Measurements from ENCODE around the gene REG3A. TPM values are rescaled to one million over a fixed set of nuclear protein-coding genes. Genes with fewer than 3 reads are reported as not detected.

The REG3A gene
- 0.95 and 4.0 TPM in 2 replicates for total RNA-seq (ENCODE audit: low replicate concordance)
- long read RNA-seq, result 0 reads

- DNase-seq (ENCODE audit: extremely low spot score, unreplicated experiment), result no peak
- H3K4me3 Mint-ChIP-seq, result no peak within 1 kb of the TSS
- H3K4me1 Mint-ChIP-seq (ENCODE audit: unreplicated experiment), result peaks cover 4% of the 10 kb centered on the region
- H3K36me3 Mint-ChIP-seq, result no peaks in the 10 kb centered on the region
- H3K27ac Mint-ChIP-seq, result no peak within 1 kb of the TSS
- no peak for TF ChIP-seq CTCF (conservative IDR thresholded peaks at IDR 0.05)
- peaks cover 4% of the 10 kb centered on the region for H3K9me3 Mint-ChIP-seq
- H3K27me3 Mint-ChIP-seq, result peaks cover 7% of the 10 kb centered on the region
These were observed at the start of gene REG3A for GRCh38 chr2:79159653-79160052. TSS of gene REG3A (minus strand) at chr2:79159753. CDS start at chr2:79159405, 348 bp downstream.

GRCh38 chr2:79200762-79201161 lies 41.2 kb upstream of the REG3A start:
- H3K27ac Mint-ChIP-seq, result no peak overlapping the region
- no peaks in the 10 kb centered on the region for H3K4me1 Mint-ChIP-seq (ENCODE audit: unreplicated experiment)
- no peak overlapping the region for H3K4me3 Mint-ChIP-seq
- H3K27me3 Mint-ChIP-seq, result peaks cover 31% of the 10 kb centered on the region
- DNase-seq (ENCODE audit: extremely low spot score, unreplicated experiment), result no peak
- TF ChIP-seq CTCF (conservative IDR thresholded peaks at IDR 0.05), result no peak
- no peaks in the 10 kb centered on the region for H3K9me3 Mint-ChIP-seq
- H3K36me3 Mint-ChIP-seq, result no peaks in the 10 kb centered on the region

DNA sequence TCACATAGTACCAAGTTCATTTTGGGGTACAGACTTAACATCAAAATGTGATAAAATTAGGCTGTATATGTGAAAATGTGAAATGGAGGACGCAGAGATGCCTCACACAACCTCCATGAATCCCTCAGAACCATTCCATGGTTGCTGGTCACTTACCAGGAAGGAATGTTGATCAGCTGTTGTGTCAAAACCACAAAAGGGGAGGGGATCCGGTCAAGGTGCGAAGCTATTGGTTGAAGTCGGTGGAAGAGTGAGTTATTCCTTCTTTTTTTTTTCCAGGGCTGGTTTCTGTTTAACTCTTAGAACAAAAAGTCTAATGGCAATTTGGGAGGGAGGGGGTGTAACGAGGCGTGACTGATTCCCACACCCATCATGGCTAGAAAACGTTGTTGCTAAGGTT lies 32.3 kb upstream of the REG3A start:
- peaks cover 27% of the 10 kb centered on the region for H3K4me1 Mint-ChIP-seq (ENCODE audit: unreplicated experiment)
- no peak for TF ChIP-seq CTCF (conservative IDR thresholded peaks at IDR 0.05)
- DNase-seq (ENCODE audit: extremely low spot score, unreplicated experiment), result no peak
- peaks cover 31% of the 10 kb centered on the region for H3K27me3 Mint-ChIP-seq
- H3K27ac Mint-ChIP-seq, result peak overlapping the region; percentile 29
- peaks cover 12% of the 10 kb centered on the region for H3K9me3 Mint-ChIP-seq
- peaks cover 4% of the 10 kb centered on the region for H3K36me3 Mint-ChIP-seq
- H3K4me3 Mint-ChIP-seq, result no peak overlapping the region

DNA sequence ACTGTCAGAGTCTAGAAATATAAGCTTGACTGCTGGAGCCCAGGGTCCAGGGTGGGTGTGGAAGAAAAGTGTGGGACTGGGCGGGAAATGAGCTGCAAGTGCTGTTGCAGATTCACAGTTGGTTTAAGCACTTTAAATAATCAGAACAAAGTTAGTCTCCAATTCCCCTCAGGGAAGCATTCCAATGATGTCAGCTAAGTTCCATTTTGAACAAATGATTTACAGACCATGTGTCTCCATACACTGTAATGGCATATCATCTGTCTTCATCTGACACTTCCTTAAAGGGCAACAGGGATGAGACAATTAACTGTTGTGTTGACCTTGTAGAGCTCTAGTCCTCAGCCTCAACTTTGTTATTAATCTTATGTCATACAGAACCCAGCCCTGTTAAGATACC lies 31.5 kb upstream of the REG3A start:
- TF ChIP-seq CTCF (conservative IDR thresholded peaks at IDR 0.05), result no peak
- no peak overlapping the region for H3K4me3 Mint-ChIP-seq
- peaks cover 27% of the 10 kb centered on the region for H3K4me1 Mint-ChIP-seq (ENCODE audit: unreplicated experiment)
- DNase-seq (ENCODE audit: extremely low spot score, unreplicated experiment), result no peak
- H3K36me3 Mint-ChIP-seq, result peaks cover 4% of the 10 kb centered on the region
- peaks cover 30% of the 10 kb centered on the region for H3K27me3 Mint-ChIP-seq
- peak overlapping the region; percentile 33 for H3K27ac Mint-ChIP-seq
- peaks cover 12% of the 10 kb centered on the region for H3K9me3 Mint-ChIP-seq

DNA sequence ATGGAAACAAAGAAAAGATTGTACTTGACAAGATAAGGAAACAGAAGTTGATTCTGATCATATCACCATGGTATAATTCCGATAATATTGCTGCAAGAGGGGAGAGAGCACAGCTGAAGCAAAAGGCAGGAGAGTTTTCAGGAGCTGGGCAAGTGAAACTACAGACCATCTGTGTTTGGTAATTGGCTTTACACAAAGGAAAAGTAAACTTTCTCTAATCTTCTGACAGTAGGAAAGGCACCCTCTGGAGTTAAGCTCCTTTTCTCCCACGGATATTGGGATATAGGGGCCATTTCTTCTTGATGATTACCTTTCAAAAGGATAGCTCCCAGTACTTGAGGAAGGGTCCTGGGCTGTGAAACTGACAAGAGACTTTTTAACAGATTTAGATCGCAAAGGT lies 29.9 kb upstream of the REG3A start:
- Mint-ChIP-seq H3K27ac (no peak overlapping the region), H3K4me3 (no peak overlapping the region), H3K36me3 (peaks cover 4% of the 10 kb centered on the region)

More for the DNA sequence above, 29.9 kb upstream of the REG3A start:
- Mint-ChIP-seq H3K9me3 (peaks cover 12% of the 10 kb centered on the region), H3K4me1 (ENCODE audit: unreplicated experiment) (peaks cover 27% of the 10 kb centered on the region), H3K27me3 (peaks cover 25% of the 10 kb centered on the region)
- TF ChIP-seq CTCF (conservative IDR thresholded peaks at IDR 0.05), result no peak
- no peak for DNase-seq (ENCODE audit: extremely low spot score, unreplicated experiment)

All from type B pancreatic cell (in vitro differentiated cells).